Upper lobe of right lung (tissue), 1 donor: ENCODE measurements around the gene RPS15. TPM values are rescaled to one million over a fixed set of nuclear protein-coding genes. Genes with fewer than 3 reads are reported as not detected.
A peak's percentile ranks its signal among the peaks of the same experiment; 100 is the strongest.
"Not testable (repeated sequence)": the region's sequence is repeated elsewhere in the genome, so short reads cannot be mapped to it uniquely, and the experiment has no call there.

Source experiments
- ATAC-seq: fragments of 200-7000 bp; cut with Tn5 transposase; one replicate; pipeline ENCODE4 v1.9.1; 2020; ENCODE audit warnings: mild to moderate bottlenecking, moderate library complexity
- DNase-seq: peaks from one replicate; pipeline ENCODE4 v3.0.0-alpha.2; 2020
- H3K27ac ChIP-seq: fragments of 200-600 bp; one replicate; pipeline ENCODE4 v1.8.0; 2022
- H3K27me3 ChIP-seq: fragments of 200-600 bp; one replicate; pipeline ENCODE4 v1.8.0; 2022; ENCODE audit warnings: mild to moderate bottlenecking
- H3K36me3 ChIP-seq: fragments of 200-600 bp; one replicate; pipeline ENCODE4 v1.8.0; 2022
- H3K4me1 ChIP-seq: fragments of 200-600 bp; one replicate; pipeline ENCODE4 v1.8.0; 2022
- H3K4me3 ChIP-seq: fragments of 200-600 bp; one replicate; pipeline ENCODE4 v1.8.0; 2022; ENCODE audit warnings: mild to moderate bottlenecking
- H3K9me3 ChIP-seq: fragments of 200-600 bp; one replicate; pipeline ENCODE4 v1.8.0; 2022
- intact Hi-C: fragments of 100-400 bp; cut with DNase I; formaldehyde crosslinking; loops from one replicate; pipeline ENCODE4 v1.11.0; 2022
- total RNA-seq: library from RNA; stranded (reverse); fragmentation: NEBNext Ultra II Directional; extraction: Animal tissue kit (Norgen Biotek cat#: 25700); gene quantifications from one replicate; pipeline ENCODE4 v1.2.1, GENCODE V29; 2021
- TF ChIP-seq, protein P1 (sequence below): fragments of 200-600 bp; IDR thresholded peaks from one replicate; pipeline ENCODE4 v1.8.0; 2022; ENCODE audit warnings: antibody characterized with exemption
- donor health status: DM: no; HTN: yes; CAD: no; lungs with severe emphysema.

The RPS15 gene
- total RNA-seq, 1 donor from 2014 or later: 841 TPM

DNA sequence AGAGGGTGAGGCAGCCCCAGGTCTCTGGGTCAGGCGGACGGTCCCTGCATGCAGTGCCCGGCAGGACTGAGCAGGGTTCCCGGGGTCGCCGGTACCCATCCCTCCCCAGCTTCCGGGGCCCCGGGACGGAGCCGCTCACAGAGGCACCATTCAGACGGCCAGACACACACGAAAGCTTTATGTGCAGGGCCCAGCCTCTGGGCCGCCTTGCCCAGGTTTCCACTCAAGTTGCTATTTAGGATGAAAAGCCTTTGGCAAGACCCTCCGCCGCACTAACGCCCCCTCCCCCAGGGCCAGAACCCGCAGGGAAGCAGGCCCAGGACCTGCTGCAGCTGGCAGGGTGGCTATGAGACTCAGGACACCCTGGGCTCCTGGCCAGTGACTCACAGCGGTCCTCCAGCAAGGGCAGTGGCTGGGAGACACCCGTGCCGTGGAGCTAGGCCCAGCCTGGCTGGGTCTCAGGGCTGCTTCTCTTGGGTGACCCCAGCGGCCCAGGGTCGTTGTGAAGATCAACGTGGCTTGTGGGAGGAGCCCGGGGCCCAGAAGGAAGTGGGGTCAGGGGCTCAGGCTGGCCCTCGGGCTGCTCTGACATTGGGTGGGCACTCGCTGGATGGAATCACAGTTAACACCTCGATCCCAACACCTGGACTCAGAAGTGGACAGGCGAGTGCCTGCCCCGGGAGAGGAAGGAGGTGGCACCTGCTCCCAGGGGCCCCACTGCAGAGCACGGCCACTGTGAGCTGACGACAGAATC lies 36.0 kb downstream of the RPS15 start:
- intact Hi-C loops: no loop called here
- DNase-seq: no peak
- no peak for ATAC-seq
- H3K27me3 ChIP-seq: peaks cover 43% of the 10 kb centered on the region
- peaks cover 27% of the 10 kb centered on the region for H3K4me1 ChIP-seq
- no peaks in the 10 kb centered on the region for H3K36me3 ChIP-seq
- no peak overlapping the region for H3K4me3 ChIP-seq
- no peak overlapping the region for H3K27ac ChIP-seq
- TF ChIP-seq, protein P1, sequence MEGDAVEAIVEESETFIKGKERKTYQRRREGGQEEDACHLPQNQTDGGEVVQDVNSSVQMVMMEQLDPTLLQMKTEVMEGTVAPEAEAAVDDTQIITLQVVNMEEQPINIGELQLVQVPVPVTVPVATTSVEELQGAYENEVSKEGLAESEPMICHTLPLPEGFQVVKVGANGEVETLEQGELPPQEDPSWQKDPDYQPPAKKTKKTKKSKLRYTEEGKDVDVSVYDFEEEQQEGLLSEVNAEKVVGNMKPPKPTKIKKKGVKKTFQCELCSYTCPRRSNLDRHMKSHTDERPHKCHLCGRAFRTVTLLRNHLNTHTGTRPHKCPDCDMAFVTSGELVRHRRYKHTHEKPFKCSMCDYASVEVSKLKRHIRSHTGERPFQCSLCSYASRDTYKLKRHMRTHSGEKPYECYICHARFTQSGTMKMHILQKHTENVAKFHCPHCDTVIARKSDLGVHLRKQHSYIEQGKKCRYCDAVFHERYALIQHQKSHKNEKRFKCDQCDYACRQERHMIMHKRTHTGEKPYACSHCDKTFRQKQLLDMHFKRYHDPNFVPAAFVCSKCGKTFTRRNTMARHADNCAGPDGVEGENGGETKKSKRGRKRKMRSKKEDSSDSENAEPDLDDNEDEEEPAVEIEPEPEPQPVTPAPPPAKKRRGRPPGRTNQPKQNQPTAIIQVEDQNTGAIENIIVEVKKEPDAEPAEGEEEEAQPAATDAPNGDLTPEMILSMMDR: no peak
- H3K9me3 ChIP-seq: no peaks in the 10 kb centered on the region

DNA sequence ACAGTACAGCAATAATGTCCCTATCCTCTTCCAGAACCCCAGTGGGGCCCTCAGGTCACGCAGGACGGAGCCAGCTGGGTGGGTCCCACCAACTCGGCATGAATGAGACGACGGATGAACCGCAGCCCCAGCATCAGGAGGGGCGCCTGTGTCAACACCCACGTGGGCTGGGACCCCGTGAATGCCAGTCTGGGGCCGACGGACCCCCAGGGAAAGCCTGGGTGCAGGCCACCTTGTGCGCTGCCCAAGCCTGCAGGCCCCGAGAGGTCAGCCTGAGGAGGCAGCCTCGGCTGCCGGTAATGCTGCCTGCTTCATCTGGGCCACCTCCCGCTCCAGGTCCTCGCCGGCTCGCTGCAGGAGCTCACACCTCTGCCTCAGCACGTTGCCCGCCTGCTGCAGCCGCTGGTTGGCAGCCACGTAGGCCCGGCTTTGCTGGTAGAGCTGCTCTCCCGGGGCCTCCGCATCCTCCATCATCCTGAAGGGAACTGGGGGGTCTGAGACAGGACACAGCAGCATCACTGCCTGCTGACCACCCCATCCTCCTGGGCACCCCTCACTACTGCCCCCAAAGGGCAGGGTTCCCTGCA lies 36.7 kb downstream of the RPS15 start:
- DNase-seq (no peak), ATAC-seq (no peak)
- Histone ChIP-seq H3K9me3 (no peaks in the 10 kb centered on the region), H3K27ac (no peak overlapping the region), H3K4me3 (no peak overlapping the region), H3K27me3 (peaks cover 40% of the 10 kb centered on the region), H3K4me1 (peaks cover 28% of the 10 kb centered on the region), H3K36me3 (no peaks in the 10 kb centered on the region)
- TF ChIP-seq, protein P1: no peak
- intact Hi-C loops: no loop called here

DNA sequence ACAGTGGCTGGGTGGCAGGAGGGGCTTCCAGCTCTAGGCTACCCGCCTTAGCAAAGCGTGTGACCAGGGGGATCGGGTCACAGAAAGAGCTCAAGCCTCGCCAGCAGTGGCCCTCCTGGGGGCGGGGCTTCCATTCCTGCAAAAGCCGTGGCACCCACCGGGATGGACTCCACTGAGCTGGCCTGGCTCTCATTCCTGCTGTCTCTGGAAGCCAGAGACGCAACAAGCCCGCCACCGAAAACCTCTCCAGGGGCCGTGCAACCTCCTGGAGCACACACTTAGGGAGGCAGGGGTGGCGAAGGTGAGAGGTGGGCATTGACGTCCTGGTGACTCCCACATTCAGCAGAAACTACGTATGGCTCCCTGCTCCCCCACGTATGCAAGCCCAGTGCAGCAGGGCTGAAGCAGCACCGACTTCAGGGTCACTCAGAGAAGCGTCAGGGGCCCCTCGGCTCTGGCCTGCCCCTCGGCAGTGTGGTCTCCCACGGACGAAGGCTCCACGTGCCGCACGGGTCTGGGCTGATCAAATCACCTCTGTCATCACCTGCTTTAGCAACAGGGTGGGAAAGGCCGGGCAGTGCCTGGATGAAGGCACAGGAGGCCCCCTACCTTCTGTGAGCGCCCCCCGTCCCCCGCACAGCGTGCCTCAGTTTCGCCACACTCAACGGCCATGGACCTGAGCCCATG lies 37.7 kb downstream of the RPS15 start:
- Histone ChIP-seq H3K27ac (no peak overlapping the region), H3K4me3 (no peak overlapping the region), H3K36me3 (no peaks in the 10 kb centered on the region), H3K4me1 (peaks cover 17% of the 10 kb centered on the region), H3K9me3 (no peaks in the 10 kb centered on the region), H3K27me3 (peaks cover 30% of the 10 kb centered on the region)
- ATAC-seq: no peak
- TF ChIP-seq, protein P1: no peak
- intact Hi-C loops: no loop called here
- no peak for DNase-seq

DNA sequence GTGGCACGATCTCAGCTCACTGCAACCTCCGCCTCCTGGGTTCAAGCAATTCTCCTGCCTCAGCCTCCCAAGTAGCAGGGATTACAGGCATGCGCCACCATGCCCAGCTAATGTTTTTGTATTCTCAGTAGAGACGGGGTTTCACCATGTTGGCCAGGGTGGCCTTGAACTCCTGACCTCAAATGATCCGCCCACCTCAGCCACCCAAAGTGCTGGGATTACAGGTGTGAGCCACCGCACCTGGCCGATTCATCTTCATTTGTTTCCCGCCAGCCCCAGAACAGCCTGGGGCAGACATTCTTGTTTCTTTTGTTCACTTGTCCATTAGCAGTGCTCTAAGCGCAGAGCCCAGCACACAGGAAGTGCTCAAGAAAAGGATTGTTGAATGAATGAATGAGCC lies 38.9 kb downstream of the RPS15 start:
- DNase-seq, H3K27ac ChIP-seq, intact Hi-C loops, ATAC-seq, H3K9me3 ChIP-seq, H3K4me3 ChIP-seq, H3K36me3 ChIP-seq: not testable (repeated sequence)
- Histone ChIP-seq H3K27me3 (peaks cover 18% of the 10 kb centered on the region), H3K4me1 (peaks cover 11% of the 10 kb centered on the region)

DNA sequence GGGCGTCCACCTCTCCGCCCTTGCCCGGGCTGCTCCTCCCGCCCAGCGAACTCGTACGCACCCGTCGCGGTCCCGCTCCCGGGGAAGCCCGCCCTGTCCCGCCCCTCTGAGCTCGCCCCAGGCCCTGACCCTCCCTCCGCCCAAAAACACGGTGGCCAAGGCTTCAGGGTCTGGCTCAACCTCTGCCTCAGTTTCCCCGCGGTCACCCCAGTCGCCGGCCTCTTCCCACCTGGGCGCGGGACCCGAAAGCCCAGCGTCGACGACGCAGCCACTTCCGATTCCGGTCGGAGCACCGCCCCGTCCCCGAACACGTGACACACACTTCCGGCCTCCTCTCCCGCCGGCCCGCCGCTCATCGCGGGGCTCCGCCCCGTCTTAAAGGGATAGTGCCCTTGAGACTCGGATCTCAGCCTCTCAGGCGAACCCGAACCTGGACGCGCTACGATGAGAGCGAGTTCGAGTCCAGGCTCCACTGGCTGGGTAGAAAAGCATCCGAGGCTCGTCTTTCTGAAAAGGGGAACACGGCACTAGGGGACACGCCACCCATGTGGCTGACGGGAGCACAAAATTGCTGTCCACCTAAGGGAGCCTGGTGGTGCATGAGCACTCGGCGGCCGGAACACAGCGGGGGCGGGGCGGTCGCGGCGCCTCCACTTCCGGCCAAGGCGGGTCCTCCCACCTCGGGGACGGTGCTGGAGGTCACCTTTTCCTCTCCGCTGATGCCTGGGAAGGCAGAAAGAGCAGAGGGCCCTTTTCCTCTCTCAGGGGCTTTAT lies 40.9 kb downstream of the RPS15 start, which contains the start of gene C19orf25:
C19orf25 (minus strand) TSS at position 282 of the 774 bp plus-strand sequence. CDS start 312 bp downstream, outside the sequence.
- peak; percentile 96 for ATAC-seq
- no peaks in the 10 kb centered on the region for H3K9me3 ChIP-seq
- intact Hi-C loops: no loop called here
- H3K36me3 ChIP-seq: no peaks in the 10 kb centered on the region
- H3K4me1 ChIP-seq: peaks cover 11% of the 10 kb centered on the region
- TF ChIP-seq, protein P1: no peak
- peak within 1 kb of the TSS; percentile 80 for H3K27ac ChIP-seq
- DNase-seq: peak; percentile 98
- H3K27me3 ChIP-seq: no peaks in the 10 kb centered on the region
- peak within 1 kb of the TSS; percentile 97 for H3K4me3 ChIP-seq
